ENCODE results near the gene ACADSB.
A peak's percentile ranks its signal among the peaks of the same experiment; 100 is the strongest.

ACADSB gene

DNA sequence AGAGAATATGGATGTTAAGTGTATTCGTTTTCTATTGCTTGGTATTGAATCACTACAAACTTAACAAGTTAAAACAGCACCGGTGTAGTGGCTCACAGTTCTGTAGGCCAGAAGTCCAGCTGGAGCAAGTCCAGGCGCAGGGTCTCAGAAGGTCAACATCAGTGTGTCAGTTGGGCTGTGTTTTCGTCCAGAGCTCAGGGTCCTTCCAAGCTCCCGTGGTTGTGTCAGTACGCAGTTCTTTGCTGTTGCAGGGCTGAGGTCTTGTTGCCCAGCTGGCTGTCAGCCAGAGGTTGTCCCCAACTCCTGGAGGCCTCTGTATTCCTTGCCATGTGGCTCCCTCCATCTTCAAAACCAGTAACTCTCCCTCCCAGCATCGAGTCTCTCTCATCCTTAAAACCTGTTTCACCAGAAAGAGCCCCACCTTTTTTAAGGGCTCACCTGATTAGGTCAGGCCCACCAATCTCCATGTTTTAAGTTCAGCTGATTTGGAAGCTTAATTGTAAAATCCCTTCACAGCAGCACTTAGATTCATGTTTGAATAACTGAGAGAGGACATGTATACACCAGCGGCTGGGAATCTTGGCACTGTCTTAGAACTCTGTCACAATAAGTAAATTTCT, 26.8 kb downstream of the ACADSB start:
- H3K4me3 ChIP-seq (ENCODE audit: low read depth, low read length), result no peak overlapping the region
- no peak for TF ChIP-seq CTCF (IDR thresholded peaks at IDR 0.05; ENCODE audit: borderline replicate concordance, insufficient read depth, low read depth, low read length)

GRCh38 chr10:123038782-123039631, 30.2 kb downstream of the ACADSB start:
- no peak for TF ChIP-seq CTCF (IDR thresholded peaks at IDR 0.05; ENCODE audit: borderline replicate concordance, insufficient read depth, low read depth, low read length)
- no peak overlapping the region for H3K4me3 ChIP-seq (ENCODE audit: low read depth, low read length)

DNA sequence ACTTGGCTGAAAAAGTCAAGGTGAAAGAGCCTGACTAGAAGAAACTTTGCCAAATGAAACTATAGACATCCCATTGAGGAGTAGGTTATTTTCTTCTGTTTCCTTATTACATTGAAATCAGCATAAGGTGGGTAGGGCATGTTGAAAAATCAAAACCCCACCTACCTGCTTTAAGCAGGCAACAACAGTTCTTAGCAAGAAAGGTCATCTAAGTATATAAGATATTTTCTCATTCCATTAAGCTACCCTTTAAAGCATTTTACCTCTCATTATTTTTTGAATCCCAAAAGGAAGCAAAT, 30.8 kb downstream of the ACADSB start:
- TF ChIP-seq CTCF (IDR thresholded peaks at IDR 0.05; ENCODE audit: borderline replicate concordance, insufficient read depth, low read depth, low read length), result no peak

GRCh38 chr10:123042708-123043408, 34.1 kb downstream of the ACADSB start:
- H3K4me3 ChIP-seq (ENCODE audit: low read depth, low read length), result no peak overlapping the region
- TF ChIP-seq CTCF (IDR thresholded peaks at IDR 0.05; ENCODE audit: borderline replicate concordance, insufficient read depth, low read depth, low read length), result no peak

More for the DNA sequence above, 30.8 kb downstream of the ACADSB start:
- H3K4me3 ChIP-seq (ENCODE audit: low read depth, low read length), result no peak overlapping the region

- peak; percentile 77 for TF ChIP-seq CTCF (IDR thresholded peaks at IDR 0.05; ENCODE audit: borderline replicate concordance, insufficient read depth, low read depth, low read length)
- H3K4me3 ChIP-seq (ENCODE audit: low read depth, low read length), result no peak overlapping the region
These were observed 34.7 kb downstream of the ACADSB start for GRCh38 chr10:123043409-123043925.

DNA sequence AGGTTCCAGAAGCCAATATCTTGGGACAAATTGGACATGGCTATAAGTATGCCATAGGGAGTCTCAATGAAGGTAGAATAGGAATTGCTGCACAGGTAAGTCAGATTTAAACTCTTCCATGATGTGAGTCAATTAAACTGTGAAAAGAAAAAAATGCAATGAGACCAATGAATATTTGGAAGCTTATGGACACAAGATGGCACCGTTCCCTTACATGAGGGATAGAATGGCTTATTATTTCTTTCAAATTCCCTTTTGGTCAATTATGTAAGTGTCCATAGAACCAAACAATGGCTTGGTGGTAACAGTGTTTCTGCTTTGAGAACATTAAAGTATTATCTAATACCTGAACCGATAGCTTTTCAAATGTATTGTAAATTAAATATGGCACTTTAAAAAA, 35.6 kb downstream of the ACADSB start:
- H3K4me3 ChIP-seq (ENCODE audit: low read depth, low read length), result no peak overlapping the region
- TF ChIP-seq CTCF (IDR thresholded peaks at IDR 0.05; ENCODE audit: borderline replicate concordance, insufficient read depth, low read depth, low read length), result no peak

All from GM12875 (cell line).